HEK293T (cell line): ENCODE data around the gene CALML5.

Source experiments
- CTCF ChIA-PET: fragments of 350-600 bp; formaldehyde crosslinking; extraction: SDS; loops from one replicate; lab custom pipeline; 2021; ENCODE audit warnings: antibody characterized with exemption, inconsistent platforms; lab: Yijun Ruan, JAX
- POLR2A ChIA-PET: fragments of 350-600 bp; formaldehyde crosslinking; extraction: SDS; loops from one replicate; lab custom pipeline; 2020; ENCODE audit warnings: antibody characterized with exemption, inconsistent platforms; lab: Yijun Ruan, JAX
- DNase-seq: peaks from one replicate; pipeline ENCODE4 v3.0.0; 2012; ENCODE audit warnings: mixed read lengths; ENCODE audit errors: extremely low spot score
- ARNT ChIP-seq: fragments of 450-650 bp; IDR thresholded peaks from 2 replicates; pipeline ENCODE4 v1.6.1; 2017; ENCODE audit warnings: mild to moderate bottlenecking
- BHLHE40 ChIP-seq: fragments of 450-650 bp; IDR thresholded peaks from 2 replicates; pipeline ENCODE4 v1.6.1; 2016; ENCODE audit warnings: mild to moderate bottlenecking, moderate library complexity, borderline replicate concordance
- CTBP1 ChIP-seq: fragments of 450-650 bp; IDR thresholded peaks from 2 replicates; pipeline ENCODE4 v1.6.1; 2016; ENCODE audit warnings: borderline replicate concordance
- ELF4 ChIP-seq: fragments of 450-650 bp; IDR thresholded peaks from 2 replicates; pipeline ENCODE4 v1.6.1; 2017; ENCODE audit warnings: antibody characterized with exemption
- FOXA1 ChIP-seq: fragments of 450-650 bp; IDR thresholded peaks from 2 replicates; pipeline ENCODE4 v1.6.1; 2016; ENCODE audit warnings: mild to moderate bottlenecking
- FOXK2 ChIP-seq: fragments of 450-650 bp; IDR thresholded peaks from 2 replicates; pipeline ENCODE4 v1.6.1; 2016; ENCODE audit warnings: mild to moderate bottlenecking
- FOXM1 ChIP-seq: fragments of 450-650 bp; IDR thresholded peaks from 2 replicates; pipeline ENCODE4 v1.6.1; 2017; ENCODE audit warnings: mild to moderate bottlenecking, borderline replicate concordance
- HDGF ChIP-seq: fragments of 450-650 bp; IDR thresholded peaks from 2 replicates; pipeline ENCODE4 v1.6.1; 2017; ENCODE audit warnings: antibody characterized with exemption, borderline replicate concordance
- L3MBTL2 ChIP-seq: fragments of 450-650 bp; conservative IDR thresholded peaks from 2 replicates; pipeline ENCODE4 v1.6.1; 2016; ENCODE audit warnings: mild to moderate bottlenecking
- LEF1 ChIP-seq: fragments of 450-650 bp; IDR thresholded peaks from 2 replicates; pipeline ENCODE4 v1.6.1; 2017; ENCODE audit warnings: mild to moderate bottlenecking, borderline replicate concordance
- NFRKB ChIP-seq: fragments of 450-650 bp; IDR thresholded peaks from 2 replicates; pipeline ENCODE4 v1.6.1; 2016; ENCODE audit warnings: mild to moderate bottlenecking, moderate library complexity
- PKNOX1 ChIP-seq: fragments of 450-650 bp; IDR thresholded peaks from 2 replicates; pipeline ENCODE4 v1.6.1; 2016
- SP1 ChIP-seq: fragments of 450-650 bp; IDR thresholded peaks from 2 replicates; pipeline ENCODE4 v1.6.1; 2017
- SUZ12 ChIP-seq: fragments of 450-650 bp; IDR thresholded peaks from 2 replicates; pipeline ENCODE4 v1.6.1; 2016; ENCODE audit warnings: mild to moderate bottlenecking
- TARDBP ChIP-seq: fragments of 450-650 bp; IDR thresholded peaks from 2 replicates; pipeline ENCODE4 v1.6.1; 2016
- ZNF384 ChIP-seq: fragments of 450-650 bp; IDR thresholded peaks from 2 replicates; pipeline ENCODE4 v1.6.1; 2016

Gene CALML5

GRCh38 chr10:5470062-5470751 lies 29.2 kb downstream of the CALML5 start:
- POLR2A ChIA-PET: no interaction called here
- no peak for TF ChIP-seq PKNOX1
- TF ChIP-seq SUZ12: no peak
- no peak for TF ChIP-seq LEF1
- TF ChIP-seq SP1: no peak
- TF ChIP-seq BHLHE40: no peak
- no peak for TF ChIP-seq ZNF384
- TF ChIP-seq FOXM1: no peak
- no peak for TF ChIP-seq HDGF
- TF ChIP-seq FOXK2: no peak
- TF ChIP-seq L3MBTL2: no peak
- no peak for TF ChIP-seq ARNT
- TF ChIP-seq FOXA1: no peak
- TF ChIP-seq NFRKB: no peak
- TF ChIP-seq ELF4: no peak
- CTCF ChIA-PET: no interaction called here
- DNase-seq: no peak

GRCh38 chr10:5469353-5470061 lies 29.9 kb downstream of the CALML5 start:
- TF ChIP-seq FOXM1: no peak
- TF ChIP-seq TARDBP: no peak
- no peak for TF ChIP-seq SP1
- no peak for TF ChIP-seq FOXK2
- TF ChIP-seq PKNOX1: no peak
- TF ChIP-seq SUZ12: no peak
- no peak for TF ChIP-seq ZNF384
- ChIA-PET CTCF (no interaction called here), POLR2A (no interaction called here)
- no peak for DNase-seq

- TF ChIP-seq SP1 (no peak), NFRKB (no peak), CTBP1 (no peak), FOXA1 (no peak), TARDBP (no peak), FOXK2 (no peak), PKNOX1 (no peak), HDGF (no peak), LEF1 (no peak), SUZ12 (no peak)
- ChIA-PET POLR2A (no interaction called here), CTCF (interaction anchor here (0.5 kb wide), 1 partner anchor 23 kb away, joined by 3 read pairs; no protein-coding TSS in a partner anchor)
- no peak for DNase-seq
These were observed 30.9 kb downstream of the CALML5 start for GRCh38 chr10:5468262-5469106.

- TF ChIP-seq LEF1: no peak
- no peak for TF ChIP-seq BHLHE40
- TF ChIP-seq SUZ12: no peak
- no peak for TF ChIP-seq TARDBP
- TF ChIP-seq ZNF384: no peak
- TF ChIP-seq FOXM1: no peak
- no peak for TF ChIP-seq HDGF
- TF ChIP-seq ELF4: no peak
- no peak for TF ChIP-seq PKNOX1
- no peak for TF ChIP-seq SP1
- no peak for TF ChIP-seq NFRKB
- no peak for TF ChIP-seq FOXK2
- no peak for TF ChIP-seq FOXA1
- no peak for TF ChIP-seq ARNT
- TF ChIP-seq L3MBTL2: no peak
- no peak for TF ChIP-seq CTBP1
- DNase-seq: no peak
- POLR2A ChIA-PET: no interaction called here
- CTCF ChIA-PET: no interaction called here
These were observed 31.6 kb downstream of the CALML5 start for GRCh38 chr10:5467634-5468255.

GRCh38 chr10:5467207-5467535 lies 32.2 kb downstream of the CALML5 start:
- no peak for TF ChIP-seq BHLHE40
- TF ChIP-seq HDGF: no peak
- no peak for TF ChIP-seq LEF1
- no peak for TF ChIP-seq ARNT
- no peak for TF ChIP-seq CTBP1
- no peak for TF ChIP-seq FOXM1
- no peak for TF ChIP-seq ELF4
- no peak for TF ChIP-seq ZNF384
- no peak for TF ChIP-seq L3MBTL2
- ChIA-PET POLR2A (no interaction called here), CTCF (no interaction called here)
- no peak for DNase-seq
